Endothelial cell of umbilical vein (primary cell): Measurements from ENCODE around the gene GCH1. TPM values are rescaled to one million over a fixed set of nuclear protein-coding genes. Genes with fewer than 3 reads are reported as not detected.

ENCODE experiments used
- BruUV-seq: library from RNA; stranded (reverse); fragments of 400-500 nt; replicated peaks from 2 replicates; lab custom pipeline; 2021; lab: Mats Ljungman, UMichigan
- CTCF ChIA-PET: fragments of 300-600, 350-600 bp; sonication (Branson Sonifier 250); formaldehyde crosslinking; loops from one replicate; lab custom pipeline; 2021; ENCODE audit warnings: antibody characterized with exemption, inconsistent platforms; lab: Charles Lee
- POLR2A ChIA-PET: fragments of 300-600, 350-600 bp; sonication (Branson Sonifier 250); formaldehyde crosslinking; loops from one replicate; lab custom pipeline; 2021; ENCODE audit warnings: antibody characterized with exemption, inconsistent platforms; lab: Charles Lee
- DNase-seq: peaks from one replicate; pipeline ENCODE4 v3.0.0-alpha.2; 2011; ENCODE audit warnings: low read depth, low spot score
- FAIRE-seq: peaks from 2 replicates; lab custom pipeline; 2011; peaks lifted over from hg19 to GRCh38; lab: Jason Lieb, UNC
- H2AFZ ChIP-seq: 2 replicates; pipeline ENCODE4 v1.6.0; 2012; ENCODE audit warnings: low read depth, low read length, control low read depth, inconsistent platforms
- H3K27ac ChIP-seq: 2 replicates; pipeline ENCODE4 v1.5.1; 2011; ENCODE audit warnings: low read depth, mild to moderate bottlenecking, control low read depth, low read length, moderate library complexity; ENCODE audit not compliant: insufficient read depth
- H3K27me3 ChIP-seq, 2 experiments: 2 replicates each; pipeline versions ENCODE4 v1.6.0 to v1.6.1; 2011; ENCODE audit warnings: low read length in 2 of 2, mixed read lengths in 1 of 2; ENCODE audit not compliant: control insufficient read depth in 2 of 2, insufficient read depth in 2 of 2
- H3K36me3 ChIP-seq, 2 experiments: 2 replicates in 1 of 2; 3 replicates in 1 of 2; pipeline ENCODE4 v1.5.1; 2011; ENCODE audit warnings: low read length in 2 of 2, mild to moderate bottlenecking in 1 of 2, moderate library complexity in 1 of 2; ENCODE audit not compliant: control insufficient read depth in 2 of 2, insufficient read depth in 2 of 2; ENCODE audit errors: extremely low read depth in 1 of 2
- H3K4me1 ChIP-seq: 3 replicates; pipeline ENCODE4 v1.5.1; 2011; ENCODE audit warnings: mild to moderate bottlenecking, low read length; ENCODE audit not compliant: control insufficient read depth, insufficient read depth; ENCODE audit errors: extremely low read depth
- H3K4me2 ChIP-seq: 2 replicates; pipeline ENCODE4 v1.6.1; 2011; ENCODE audit warnings: low read length, control low read depth, mixed read lengths; ENCODE audit not compliant: insufficient read depth
- H3K4me3 ChIP-seq, 3 experiments: fragments of 200-600 bp in 1 of 3; sonication (generic), shearing (Covaris generic) in 1 of 3; replicated peaks in 1 of 3; 2 replicates each; pipeline ENCODE4 v1.5.1; 2011 to 2016; ENCODE audit warnings: control low read depth in 3 of 3, low read length in 3 of 3, mild to moderate bottlenecking in 2 of 3, inconsistent platforms in 1 of 3, low read depth in 1 of 3, moderate library complexity in 1 of 3; ENCODE audit not compliant: insufficient read depth in 1 of 3
- H3K79me2 ChIP-seq: 2 replicates; pipeline ENCODE4 v1.6.0; 2012; ENCODE audit warnings: low read length, inconsistent platforms; ENCODE audit not compliant: control insufficient read depth, insufficient read depth
- H3K9ac ChIP-seq: replicated peaks from 2 replicates; pipeline ENCODE3; 2011; ENCODE audit warnings: low read length, control low read depth; ENCODE audit not compliant: insufficient read depth; ENCODE audit errors: extremely low read depth
- H3K9me1 ChIP-seq: replicated peaks from 3 replicates; pipeline ENCODE4 v1.6.0; 2011; ENCODE audit warnings: mild to moderate bottlenecking, low read length; ENCODE audit not compliant: control insufficient read depth, insufficient read depth; ENCODE audit errors: extremely low read depth
- H3K9me3 ChIP-seq: replicated peaks from 2 replicates; pipeline ENCODE4 v1.5.1; 2012; ENCODE audit warnings: low read length, inconsistent platforms; ENCODE audit not compliant: control insufficient read depth, insufficient read depth
- H4K20me1 ChIP-seq: replicated peaks from 2 replicates; pipeline ENCODE3; 2011; ENCODE audit warnings: mild to moderate bottlenecking, low read length; ENCODE audit not compliant: control insufficient read depth, insufficient read depth; ENCODE audit errors: extremely low read depth
- CTCF ChIP-seq, 2 donors: IDR thresholded peaks; 1 replicate in 1 of 2; 2 replicates in 1 of 2; pipeline ENCODE4 v1.5.1; 2011; ENCODE audit warnings: low read length in 2 of 2, mild to moderate bottlenecking in 2 of 2, moderate library complexity in 2 of 2, control low read depth in 1 of 2, inconsistent platforms in 1 of 2, low read depth in 1 of 2; ENCODE audit not compliant: insufficient read depth in 1 of 2; ENCODE audit errors: extremely low read depth in 1 of 2
- EZH2 ChIP-seq: IDR thresholded peaks from 2 replicates; pipeline ENCODE4 v1.6.1; 2012; ENCODE audit warnings: borderline replicate concordance, low read depth, mild to moderate bottlenecking, moderate library complexity, low read length, inconsistent platforms; ENCODE audit not compliant: severe bottlenecking
- FOS ChIP-seq: IDR thresholded peaks from 2 replicates; pipeline ENCODE4 v1.6.1; 2011; ENCODE audit warnings: mild to moderate bottlenecking, low read length, moderate library complexity, borderline replicate concordance; ENCODE audit not compliant: insufficient read depth
- GATA2 ChIP-seq: IDR thresholded peaks from 2 replicates; pipeline ENCODE4 v1.7.0; 2011; ENCODE audit warnings: low read depth, mild to moderate bottlenecking, moderate library complexity, mixed read lengths, low read length; ENCODE audit not compliant: insufficient read length, insufficient read depth
- JUN ChIP-seq: IDR thresholded peaks from 2 replicates; pipeline ENCODE4 v1.6.1; 2011; ENCODE audit warnings: borderline replicate concordance, low read depth; ENCODE audit not compliant: insufficient read length, insufficient read depth
- MYC ChIP-seq: IDR thresholded peaks from one replicate; pipeline ENCODE4 v1.6.1; 2011; ENCODE audit warnings: mild to moderate bottlenecking, low read depth, low read length
- POLR2A ChIP-seq: IDR thresholded peaks from 2 replicates; pipeline ENCODE4 v1.6.1; 2012; ENCODE audit warnings: low read depth, mild to moderate bottlenecking, control low read depth, low read length
- POLR2AphosphoS5 ChIP-seq: IDR thresholded peaks from 2 replicates; pipeline ENCODE4 v1.6.1; 2012; ENCODE audit warnings: low read depth, mild to moderate bottlenecking, control low read depth, low read length, moderate library complexity; ENCODE audit not compliant: insufficient read depth
- dilution Hi-C: fragments of 300-500 bp; cut with MboI; formaldehyde crosslinking; loops from one replicate; pipeline ENCODE4 v1.15.0; 2019; ENCODE audit warnings: low sequenced_read_pairs; ENCODE audit not compliant: extremely low pct_ligation_motif_present
- intact Hi-C: fragments of 100-400 bp; cut with micrococcal nuclease; formaldehyde crosslinking; loops from one replicate; pipeline ENCODE4 v1.10.0; 2022
- microRNA-seq: library from miRNA; unstranded; fragments of <30 nt; microRNA quantifications from one replicate; pipeline ENCODE4 v1.2.0, GENCODE V29; 2021; ENCODE audit warnings: borderline number of aligned reads, borderline replicate concordance
- polyA plus RNA-seq, 4 experiments: library from polyadenylated mRNA; depleted of rRNA in 3 of 4; stranded (reverse) in 3 of 4; unstranded in 1 of 4; fragments of >200 nt; gene quantifications; 2 replicates each; pipeline versions ENCODE4 v1.2.1 to v1.2.3, GENCODE V29; 2011 to 2012; ENCODE audit warnings: missing spikeins in 1 of 4
- small RNA-seq: library from RNA; depleted of rRNA; stranded (forward); fragments of <200 nt; gene quantifications from one replicate; pipeline ENCODE3, GENCODE V24; 2012; ENCODE audit warnings: low replicate concordance, low read depth; ENCODE audit not compliant: insufficient read depth, insufficient read length
- total RNA-seq: library from RNA; stranded (reverse); gene quantifications from 2 replicates; pipeline ENCODE4 v1.2.3, GENCODE V29; 2021

The GCH1 gene
- total and polyA plus RNA-seq, 2 donors (not counting 3 experiments of a cell fraction or from before 2014, with no cell fraction given): 3.6 to 4.6 TPM

GRCh38 chr14:54792288-54792687 lies 110.3 kb downstream of the GCH1 start:
- DNase-seq (no peak), FAIRE-seq (no peak)
- Histone ChIP-seq H3K36me3 (peaks cover 10 to 21% of the 10 kb centered on the region in 2 experiments), H3K9ac (no peak overlapping the region), H3K4me2 (no peak overlapping the region), H3K27me3 (no peaks in the 10 kb centered on the region), H4K20me1 (no peaks in the 10 kb centered on the region), H3K4me1 (peaks cover 13% of the 10 kb centered on the region), H3K79me2 (no peaks in the 10 kb centered on the region), H2AFZ (no peak overlapping the region), H3K9me3 (no peaks in the 10 kb centered on the region), H3K4me3 (no peak overlapping the region), H3K9me1 (no peaks in the 10 kb centered on the region), H3K27ac (no peak overlapping the region)
- intact Hi-C loops (no loop called here), dilution Hi-C loops (no loop called here)
- CTCF ChIA-PET: interaction anchor here (1.4 to 1.6 kb wide), 2 partner anchors 12 to 14 kb away, joined by 4 read pairs; no protein-coding TSS in a partner anchor
- no TSS peak for BruUV-seq
- TF ChIP-seq MYC (no peak), POLR2AphosphoS5 (no peak), JUN (no peak), FOS (no peak), CTCF (IDR thresholded peaks at IDR 0.05; ENCODE audit: extremely low read depth in 1 of 2, insufficient read depth in 1 of 2, low read depth in 1 of 2, low read length in 2 of 2) (no peak), EZH2 (no peak), GATA2 (no peak), POLR2A (no peak)
- POLR2A ChIA-PET: no interaction called here

Small RNA genes lying within 50 kb of the gene (microRNA-seq; reads per million reads assigned to microRNA genes)
- not detected for gene MIR4308

Small RNA genes lying within 50 kb of the gene (small RNA-seq; reads per million reads assigned to genes)
- gene MIR4308 (not detected), gene RNU6ATAC9P (not detected)

Other genes starting within 250 kb of the GCH1 start
- 22.5 TPM in 2 replicates for gene WDHD1, start 124.3 kb upstream of the GCH1 start, total RNA-seq
- gene WDHD1, start 124.3 kb upstream of the GCH1 start, polyA plus RNA-seq: 2.1 and 3.1 TPM in 2 replicates
- gene SOCS4, start 124.4 kb upstream of the GCH1 start, total RNA-seq: 26.7 and 28.7 TPM in 2 replicates
- gene SOCS4, start 124.4 kb upstream of the GCH1 start, polyA plus RNA-seq: 3.6 and 6.4 TPM in 2 replicates
- 129 and 139 TPM in 2 replicates for gene MAPK1IP1L, start 148.8 kb upstream of the GCH1 start, total RNA-seq
- 208 and 244 TPM in 2 replicates for gene MAPK1IP1L, start 148.8 kb upstream of the GCH1 start, polyA plus RNA-seq
- 27.8 and 33.8 TPM in 2 replicates for gene LGALS3, start 226.4 kb upstream of the GCH1 start, total RNA-seq
- 55.1 and 68.1 TPM in 2 replicates for gene LGALS3, start 226.4 kb upstream of the GCH1 start, polyA plus RNA-seq